Brain microvascular endothelial cell (primary cell): Measurements from ENCODE around the gene IGFN1.
A peak's percentile ranks its signal among the peaks of the same experiment; 100 is the strongest.

ENCODE experiments used
- DNase-seq: peaks from one replicate; pipeline ENCODE4 v3.0.0-alpha.2; 2020
- H3K27ac ChIP-seq: fragments of 250-450 bp; sonication (Bioruptor Pico); 2 replicates; pipeline ENCODE4 v1.5.1; 2020; ENCODE audit warnings: mild to moderate bottlenecking, moderate library complexity
- H3K27me3 ChIP-seq: fragments of 250-450 bp; sonication (Bioruptor Pico); replicated peaks from 2 replicates; pipeline ENCODE4 v1.5.1; 2020; ENCODE audit warnings: mild to moderate bottlenecking
- H3K36me3 ChIP-seq: fragments of 250-450 bp; sonication (Bioruptor Pico); replicated peaks from 2 replicates; pipeline ENCODE4 v1.5.1; 2020; ENCODE audit warnings: mild to moderate bottlenecking
- H3K4me3 ChIP-seq: 2 replicates; pipeline ENCODE4 v1.5.1; 2011; ENCODE audit warnings: low read depth, mild to moderate bottlenecking, control low read depth, low read length, moderate library complexity
- in situ Hi-C: cut with HindIII; loops from 2 replicates; pipeline ENCODE4 v1.10.0; 2017; ENCODE audit warnings: low sequenced_read_pairs, low pct_ligation_motif_present
- TF ChIP-seq, protein P1 (sequence below): IDR thresholded peaks from 2 replicates; pipeline ENCODE4 v1.5.1; 2011; ENCODE audit warnings: low read depth, mild to moderate bottlenecking, moderate library complexity, low read length, control low read depth, inconsistent platforms; ENCODE audit errors: missing control alignments

The IGFN1 gene

DNA sequence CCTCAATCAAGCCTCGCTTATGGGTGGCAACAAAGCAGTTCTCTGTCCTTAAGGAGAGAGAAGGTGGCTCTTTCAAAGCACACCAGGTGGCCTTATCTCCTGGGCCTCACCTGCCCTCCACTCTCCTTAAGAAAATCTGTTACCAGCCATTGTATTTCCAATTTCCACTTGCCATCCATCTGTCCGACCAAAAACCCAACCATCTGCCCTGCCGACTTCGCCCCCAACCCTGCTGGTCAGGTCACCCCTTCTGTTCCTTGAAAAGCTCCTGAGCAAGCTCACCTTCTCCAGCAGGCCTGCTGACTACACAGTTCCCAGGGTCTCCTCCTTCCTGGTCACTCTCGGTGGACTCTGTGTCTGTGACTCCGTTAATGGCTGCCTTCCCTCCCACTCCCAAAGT is 619 bp upstream of the IGFN1 start:
- Histone ChIP-seq H3K27ac (no peak overlapping the region), H3K4me3 (no peak overlapping the region), H3K27me3 (no peaks in the 10 kb centered on the region), H3K36me3 (no peaks in the 10 kb centered on the region)
- TF ChIP-seq, protein P1, sequence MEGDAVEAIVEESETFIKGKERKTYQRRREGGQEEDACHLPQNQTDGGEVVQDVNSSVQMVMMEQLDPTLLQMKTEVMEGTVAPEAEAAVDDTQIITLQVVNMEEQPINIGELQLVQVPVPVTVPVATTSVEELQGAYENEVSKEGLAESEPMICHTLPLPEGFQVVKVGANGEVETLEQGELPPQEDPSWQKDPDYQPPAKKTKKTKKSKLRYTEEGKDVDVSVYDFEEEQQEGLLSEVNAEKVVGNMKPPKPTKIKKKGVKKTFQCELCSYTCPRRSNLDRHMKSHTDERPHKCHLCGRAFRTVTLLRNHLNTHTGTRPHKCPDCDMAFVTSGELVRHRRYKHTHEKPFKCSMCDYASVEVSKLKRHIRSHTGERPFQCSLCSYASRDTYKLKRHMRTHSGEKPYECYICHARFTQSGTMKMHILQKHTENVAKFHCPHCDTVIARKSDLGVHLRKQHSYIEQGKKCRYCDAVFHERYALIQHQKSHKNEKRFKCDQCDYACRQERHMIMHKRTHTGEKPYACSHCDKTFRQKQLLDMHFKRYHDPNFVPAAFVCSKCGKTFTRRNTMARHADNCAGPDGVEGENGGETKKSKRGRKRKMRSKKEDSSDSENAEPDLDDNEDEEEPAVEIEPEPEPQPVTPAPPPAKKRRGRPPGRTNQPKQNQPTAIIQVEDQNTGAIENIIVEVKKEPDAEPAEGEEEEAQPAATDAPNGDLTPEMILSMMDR, result no peak
- DNase-seq, result no peak
- in situ Hi-C loops, result no loop called here

- in situ Hi-C loops, result no loop called here
- H3K27ac ChIP-seq, result peak overlapping the region; percentile 66
- no peaks in the 10 kb centered on the region for H3K36me3 ChIP-seq
- peak; percentile 97 for DNase-seq
- H3K27me3 ChIP-seq, result no peaks in the 10 kb centered on the region
- no peak overlapping the region for H3K4me3 ChIP-seq
- TF ChIP-seq, protein P1, result no peak
These were observed 1.1 kb downstream of the IGFN1 start for GRCh38 chr1:201191653-201192260.

- no peak for DNase-seq
- Histone ChIP-seq H3K36me3 (no peaks in the 10 kb centered on the region), H3K27me3 (no peaks in the 10 kb centered on the region), H3K27ac (peak overlapping the region; percentile 60), H3K4me3 (no peak overlapping the region)
- in situ Hi-C loops, result no loop called here
- TF ChIP-seq, protein P1, result no peak
These were observed 1.7 kb downstream of the IGFN1 start for GRCh38 chr1:201192261-201192788.

GRCh38 chr1:201194046-201194445 is 3.4 kb downstream of the IGFN1 start:
- TF ChIP-seq, protein P1, result no peak
- H3K27me3 ChIP-seq, result no peaks in the 10 kb centered on the region
- DNase-seq, result no peak
- no peak overlapping the region for H3K4me3 ChIP-seq
- no peaks in the 10 kb centered on the region for H3K36me3 ChIP-seq
- in situ Hi-C loops, result no loop called here
- H3K27ac ChIP-seq, result no peak overlapping the region

DNA sequence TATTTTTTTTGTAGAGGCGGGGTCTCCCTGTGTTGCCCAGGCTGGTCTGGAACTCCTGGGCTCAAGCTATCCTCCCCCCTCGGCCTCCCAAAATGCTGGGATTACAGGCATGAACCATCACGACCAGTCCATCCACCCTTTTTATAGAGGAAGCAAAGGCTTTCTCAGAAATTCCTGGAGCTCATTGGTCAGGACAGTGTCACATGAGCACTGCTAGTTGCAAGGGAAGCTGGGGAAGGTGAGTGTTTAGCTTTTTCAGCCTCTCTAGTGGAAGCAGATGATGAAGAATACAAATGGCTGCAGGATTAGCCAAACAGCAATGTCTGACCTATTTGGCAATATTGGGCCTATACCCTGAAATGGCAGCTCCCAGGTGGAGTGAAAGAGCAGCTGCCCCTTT is 8.0 kb downstream of the IGFN1 start:
- no peak overlapping the region for H3K4me3 ChIP-seq
- TF ChIP-seq, protein P1, result no peak
- no peak overlapping the region for H3K27ac ChIP-seq
- no peaks in the 10 kb centered on the region for H3K27me3 ChIP-seq
- H3K36me3 ChIP-seq, result no peaks in the 10 kb centered on the region
- in situ Hi-C loops, result no loop called here
- DNase-seq, result no peak

- DNase-seq, result no peak
- Histone ChIP-seq H3K4me3 (no peak overlapping the region), H3K27ac (no peak overlapping the region), H3K27me3 (no peaks in the 10 kb centered on the region), H3K36me3 (no peaks in the 10 kb centered on the region)
- TF ChIP-seq, protein P1, result no peak
- in situ Hi-C loops, result no loop called here
These were observed 14.4 kb downstream of the IGFN1 start for GRCh38 chr1:201205036-201205435.
